NCI-H774 (cell line): Measurements from ENCODE around the gene GALNT1.

ENCODE experiments used
- DNase-seq: peaks from one replicate; lab custom pipeline; 2025; lab: John Stamatoyannopoulos, UW

Gene GALNT1

DNA sequence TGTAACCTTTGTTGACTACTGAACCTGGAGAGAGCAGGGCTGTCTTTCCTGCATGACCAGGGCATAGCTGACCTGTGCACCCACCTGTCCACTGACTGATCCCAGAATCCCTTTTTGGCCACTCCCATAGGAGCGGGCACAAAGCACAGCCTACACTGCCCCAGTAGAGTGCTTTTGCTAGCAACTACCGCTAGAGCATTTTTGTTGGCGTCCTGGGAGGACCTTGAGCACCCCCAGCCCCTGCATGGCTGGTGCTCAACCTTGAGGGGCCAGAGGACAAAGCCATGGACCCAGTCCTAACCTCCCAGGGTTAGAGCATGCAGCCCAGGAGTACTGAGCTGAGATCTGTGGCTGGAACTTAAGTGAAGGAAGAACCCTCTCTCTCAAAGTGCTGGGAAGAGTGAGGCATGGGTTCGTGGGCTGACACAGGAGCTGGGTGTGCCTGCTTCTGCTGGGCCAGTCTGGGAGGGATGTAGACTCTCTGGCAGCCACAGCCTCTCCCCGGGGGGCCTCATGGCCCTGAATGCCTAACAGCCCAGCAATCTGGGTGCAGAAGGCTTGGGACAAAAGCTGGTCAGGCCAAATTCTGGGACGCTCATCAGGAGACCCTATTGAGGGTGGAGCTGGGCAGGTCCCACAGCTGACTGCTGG is 140.0 kb downstream of the GALNT1 start:
- no peak for DNase-seq

DNA sequence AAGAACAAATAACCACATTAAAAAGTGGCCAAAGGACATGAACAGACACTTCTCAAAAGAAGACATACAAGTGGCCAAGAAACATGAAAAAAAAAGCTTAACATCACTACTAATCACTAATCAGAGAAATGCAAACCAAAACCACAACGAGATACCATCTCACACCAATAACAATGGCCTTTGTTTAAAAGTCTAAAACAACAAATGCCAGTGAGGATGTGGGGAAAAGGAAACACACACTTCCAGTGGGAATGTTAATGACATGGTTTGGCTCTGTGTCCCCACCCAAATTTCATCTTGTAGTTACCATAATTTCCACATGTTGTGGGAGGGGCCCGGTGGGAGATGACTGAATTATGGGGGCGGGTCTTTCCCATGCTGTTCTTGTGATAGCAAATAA is 147.1 kb downstream of the GALNT1 start:
- DNase-seq = no peak

DNA sequence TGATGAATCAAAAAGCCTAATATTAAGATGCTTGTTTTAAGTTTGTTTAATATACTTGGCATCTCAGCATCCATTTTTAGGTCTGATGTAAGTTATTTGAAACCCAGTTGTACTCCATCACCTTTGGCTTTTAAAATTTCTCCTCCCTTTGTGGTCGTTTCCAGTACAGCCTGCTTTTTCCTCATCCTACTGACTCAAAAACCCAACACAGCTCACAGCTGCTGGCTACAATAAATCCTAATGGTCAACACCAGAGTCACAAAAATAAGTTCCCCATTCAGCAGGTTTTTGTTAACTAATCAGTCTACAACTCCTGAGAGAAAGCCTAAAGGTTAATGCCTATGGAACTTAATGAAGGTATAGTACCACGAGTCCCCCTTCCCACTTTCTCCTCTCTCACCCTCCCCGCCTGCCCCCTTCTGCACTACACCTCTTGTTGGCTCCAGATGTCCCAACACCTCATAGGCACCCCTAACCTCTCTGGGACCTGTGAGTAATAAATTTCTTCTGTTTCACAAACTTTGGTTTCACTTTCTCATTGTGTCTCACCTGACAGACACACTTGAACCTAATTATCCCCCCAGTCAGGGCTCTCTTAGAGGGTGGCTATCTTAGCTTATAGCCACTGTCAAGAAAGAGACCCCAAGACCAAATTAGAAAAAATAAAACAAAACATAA is 148.6 kb downstream of the GALNT1 start:
- no peak for DNase-seq

DNA sequence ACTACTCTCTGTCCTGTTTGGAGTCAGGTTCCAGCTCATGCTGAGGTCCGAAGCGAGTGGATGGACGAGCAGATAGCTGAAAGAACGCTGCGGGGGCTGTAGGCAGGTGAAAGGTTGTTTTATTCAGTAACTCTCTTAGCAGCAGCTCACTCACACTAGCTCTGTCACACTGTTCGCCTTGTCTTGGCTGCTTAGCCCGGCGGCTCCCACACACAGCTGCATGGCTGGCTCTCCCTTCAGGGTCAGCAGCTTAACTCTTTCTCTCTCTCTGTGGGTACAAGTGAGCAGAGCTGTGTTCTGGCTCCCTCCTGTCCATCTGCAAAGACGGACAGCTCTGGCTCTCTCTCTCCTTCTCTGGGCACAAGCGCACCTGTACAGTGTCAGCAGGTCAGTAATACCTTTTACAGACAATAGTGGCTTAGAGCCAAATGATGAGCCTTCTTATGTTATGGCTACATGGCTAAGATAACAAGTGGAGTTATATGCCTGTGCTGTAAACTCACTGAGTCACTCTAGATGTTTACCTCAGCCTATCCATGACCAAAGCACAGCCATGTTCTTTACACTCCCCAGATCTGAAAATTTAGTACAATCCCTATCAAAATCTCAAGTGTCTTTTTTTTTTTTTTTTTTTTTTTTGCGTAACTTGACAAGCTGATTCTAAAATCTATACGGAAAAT is 149.3 kb downstream of the GALNT1 start:
- DNase-seq = no peak

DNA sequence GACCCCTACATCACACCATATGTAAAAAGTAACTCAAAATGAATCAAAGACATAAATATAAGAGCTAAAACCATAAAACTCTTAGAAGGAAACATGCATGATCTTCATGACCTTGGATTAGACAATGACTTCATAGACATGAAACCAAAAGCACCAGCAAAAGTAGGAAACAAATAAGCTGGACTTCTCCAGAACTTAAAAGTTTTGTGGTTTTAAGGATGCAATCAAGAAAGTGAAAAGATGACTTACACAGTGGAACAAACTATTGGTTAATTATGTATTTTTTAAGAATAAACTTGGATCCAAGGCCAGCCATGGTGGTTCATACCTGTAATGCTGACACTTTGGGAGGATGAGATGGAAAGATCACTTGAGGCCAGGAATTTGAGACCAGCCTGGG is 150.2 kb downstream of the GALNT1 start:
- no peak for DNase-seq

DNA sequence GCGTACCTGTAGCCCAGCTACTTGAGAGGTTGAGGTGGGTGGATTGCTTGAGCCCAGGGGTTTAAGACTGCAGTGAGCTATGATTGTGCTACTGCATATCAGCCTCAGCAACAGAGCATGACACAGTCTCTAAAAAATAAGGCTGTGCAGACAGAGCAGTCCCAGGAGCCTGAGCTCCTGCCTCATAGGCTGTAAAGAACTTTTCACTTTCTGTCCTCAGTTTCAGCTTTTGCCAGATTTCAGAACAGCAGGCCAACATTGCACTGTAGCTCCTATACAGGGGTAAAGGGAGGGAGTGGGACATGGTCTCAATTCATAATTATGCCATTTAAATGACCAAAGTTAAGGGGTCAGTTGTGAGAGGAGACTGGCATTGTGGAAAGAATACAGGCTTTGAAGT is 150.6 kb downstream of the GALNT1 start:
- no peak for DNase-seq

DNA sequence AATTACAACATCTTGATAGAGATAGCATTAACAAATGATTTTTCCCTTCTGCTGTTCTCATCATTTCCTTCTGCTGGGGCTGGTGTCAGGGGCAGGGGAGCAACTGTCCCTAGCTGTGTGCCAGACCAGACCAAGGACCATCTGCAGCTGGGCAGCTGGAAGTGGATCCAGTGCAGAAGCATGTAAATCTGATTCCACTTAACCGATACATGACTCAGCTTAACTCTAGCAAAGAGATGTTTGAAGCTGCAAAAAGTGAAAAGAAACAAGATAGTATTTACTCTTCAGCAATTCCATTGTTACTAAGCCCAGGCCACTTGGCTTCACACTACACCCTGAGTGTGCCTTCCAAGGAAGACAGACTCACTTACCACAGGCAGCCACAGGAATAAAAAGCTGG is 151.1 kb downstream of the GALNT1 start:
- DNase-seq = no peak

DNA sequence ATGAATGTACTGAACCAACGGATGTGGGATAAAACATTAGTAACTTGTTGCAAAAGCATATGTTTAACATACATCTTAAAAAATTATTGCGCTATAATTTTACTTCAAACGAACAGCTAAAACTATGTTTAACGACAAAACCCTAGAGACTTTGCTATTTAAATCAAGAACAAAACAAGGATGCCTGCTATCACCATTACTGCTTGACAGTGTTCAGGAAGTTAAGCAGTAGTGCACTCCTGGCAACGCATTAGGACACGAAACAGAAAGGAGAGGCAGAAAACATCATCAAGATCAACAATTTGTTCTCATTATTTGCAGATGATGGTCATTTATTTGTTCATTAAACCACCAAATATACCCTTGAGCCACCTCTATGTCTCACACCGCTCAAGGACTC is 151.9 kb downstream of the GALNT1 start:
- DNase-seq = no peak

DNA sequence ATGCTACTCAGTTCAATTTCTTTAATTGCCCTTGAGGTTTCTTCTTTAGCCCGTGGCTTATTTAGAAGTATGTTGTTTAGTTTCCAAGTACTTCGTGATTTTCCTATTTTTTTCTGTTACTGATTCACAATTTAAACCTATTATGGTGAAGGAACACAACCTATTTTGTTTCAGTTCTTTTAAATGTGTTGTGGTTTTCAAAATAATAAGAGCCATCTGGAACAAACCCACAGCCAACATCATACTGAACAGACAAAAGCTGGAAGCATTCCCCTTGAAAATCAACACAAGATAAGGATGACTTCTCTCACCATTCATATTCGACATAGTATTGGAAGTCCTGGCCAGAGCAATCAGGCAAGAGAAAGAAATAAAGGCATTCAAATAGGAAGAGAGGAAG is 155.2 kb downstream of the GALNT1 start:
- no peak for DNase-seq

DNA sequence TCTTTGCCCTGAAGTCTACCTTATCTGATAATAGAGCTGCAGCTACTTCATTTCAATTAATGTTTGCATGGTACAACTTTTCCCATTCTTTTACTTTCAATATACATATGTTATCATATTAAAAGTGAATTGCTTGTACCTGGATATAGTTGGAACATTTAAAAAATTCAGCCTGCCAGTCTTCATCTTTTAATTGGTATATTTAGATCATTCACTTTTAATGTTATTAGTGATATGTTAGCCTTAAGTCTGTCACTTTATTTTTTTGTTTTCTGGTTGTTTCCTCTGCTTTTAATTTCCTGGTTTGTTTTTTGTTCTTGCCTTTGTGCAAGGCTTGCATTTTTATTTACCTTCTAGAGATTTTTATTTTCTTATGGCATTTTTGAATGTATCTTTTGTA is 158.2 kb downstream of the GALNT1 start:
- no peak for DNase-seq

DNA sequence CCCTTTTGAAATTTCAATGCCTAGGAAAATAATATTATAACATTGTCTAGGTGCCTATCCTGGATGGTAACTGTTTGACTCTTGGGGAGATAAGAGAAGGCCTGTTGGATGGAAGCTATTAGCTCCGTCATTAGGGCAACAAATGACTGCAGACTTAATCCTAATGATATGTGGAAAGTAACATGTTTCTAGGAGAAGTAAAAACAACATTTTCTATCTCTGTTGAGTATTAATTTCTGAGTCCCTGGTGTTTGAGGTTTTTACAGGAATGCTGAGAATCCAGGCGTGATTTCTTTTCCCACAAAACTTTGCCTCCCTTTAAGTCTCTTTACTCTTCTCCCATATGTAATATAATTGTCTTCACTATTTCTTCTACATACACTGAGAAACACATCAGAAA is 159.1 kb downstream of the GALNT1 start:
- no peak for DNase-seq

DNA sequence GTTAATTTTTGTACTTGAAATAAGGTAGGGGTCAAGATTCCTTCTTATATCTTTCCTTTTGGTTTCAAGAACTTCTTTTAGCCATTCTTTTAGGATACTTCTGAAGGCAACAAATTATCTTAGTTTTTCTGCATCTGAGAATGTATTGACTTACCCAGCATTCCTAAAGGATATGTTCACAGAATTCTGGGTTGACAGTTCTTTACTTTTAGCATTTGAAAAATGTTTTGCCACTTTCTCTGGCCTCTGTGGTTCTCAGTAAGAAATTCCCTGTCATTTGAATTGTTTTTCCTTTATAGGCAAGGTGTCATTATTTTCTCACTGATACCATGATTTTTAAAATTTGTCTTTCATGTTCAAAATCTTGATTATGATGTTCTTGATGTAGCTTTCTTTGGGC is 162.4 kb downstream of the GALNT1 start:
- no peak for DNase-seq

DNA sequence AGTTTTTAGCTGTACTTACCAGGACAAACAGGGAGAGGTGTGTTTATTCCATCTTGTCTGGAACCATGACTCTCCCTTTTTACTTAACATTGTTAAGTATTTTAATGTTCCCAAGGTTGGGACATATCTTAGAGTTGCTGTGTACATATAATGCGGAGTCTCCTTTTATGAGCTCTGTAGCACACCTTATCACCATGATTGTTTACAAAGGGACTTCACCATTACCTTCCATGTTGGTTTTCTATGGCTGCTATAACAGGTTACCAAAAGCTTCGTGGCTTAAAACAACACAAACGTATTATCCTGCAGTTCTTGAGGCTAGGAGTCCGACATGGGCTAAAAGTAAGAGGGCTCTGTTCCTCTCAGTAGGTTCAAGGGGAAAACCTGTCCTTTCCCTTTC is 164.3 kb downstream of the GALNT1 start:
- DNase-seq = no peak

DNA sequence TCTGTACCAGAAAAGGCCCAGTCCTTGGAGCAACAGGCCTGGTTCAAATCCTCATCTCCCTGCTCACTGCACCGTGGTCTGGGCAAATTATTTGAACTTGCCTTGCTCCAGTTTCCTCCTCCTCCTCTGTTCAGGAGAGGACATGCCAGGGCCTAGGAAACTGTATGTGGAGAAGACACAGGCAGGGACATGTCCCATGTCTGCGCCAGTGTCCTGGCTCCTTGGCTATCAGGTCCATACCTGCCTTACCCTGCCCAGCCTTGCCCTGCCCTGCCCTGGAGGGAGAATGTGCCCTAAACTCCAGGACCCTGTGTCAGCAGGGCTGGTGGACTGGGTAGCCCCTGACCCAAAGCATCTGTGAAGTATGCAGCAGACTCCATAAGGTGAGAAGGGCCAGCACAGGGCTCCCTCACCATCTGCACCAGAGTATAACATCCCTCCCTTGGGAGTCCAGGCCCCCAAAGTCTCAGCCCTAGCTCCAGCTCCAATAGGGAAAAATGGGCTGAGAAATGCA is 165.3 kb downstream of the GALNT1 start:
- no peak for DNase-seq

DNA sequence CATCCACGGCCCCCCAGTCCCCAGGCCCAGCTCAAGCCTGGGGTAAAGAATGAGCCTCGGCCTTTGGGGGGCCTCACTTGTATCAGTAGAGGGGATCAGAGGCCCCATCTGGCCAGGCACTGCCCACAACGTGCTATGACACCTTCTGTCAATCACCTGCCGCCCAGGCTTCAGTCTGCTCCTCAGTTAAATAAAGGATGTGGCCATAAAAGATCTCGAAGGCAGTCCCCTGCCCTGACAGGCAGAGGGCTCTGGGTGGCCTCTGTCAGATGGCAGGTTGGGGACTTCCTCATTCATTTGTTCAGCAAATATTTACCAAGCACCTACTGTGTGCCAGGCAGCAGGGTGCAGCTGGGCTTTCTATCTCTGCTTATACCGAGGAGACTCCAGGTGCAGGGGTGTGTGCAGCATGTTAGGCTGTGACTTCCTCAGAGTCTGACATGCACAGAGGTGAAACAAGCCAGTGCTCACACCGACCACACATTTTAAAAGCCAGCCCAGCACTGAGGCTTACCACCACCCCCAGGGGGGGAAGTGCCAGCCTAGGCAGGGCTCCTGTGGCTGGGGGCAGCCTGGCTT is 166.4 kb downstream of the GALNT1 start:
- no peak for DNase-seq

DNA sequence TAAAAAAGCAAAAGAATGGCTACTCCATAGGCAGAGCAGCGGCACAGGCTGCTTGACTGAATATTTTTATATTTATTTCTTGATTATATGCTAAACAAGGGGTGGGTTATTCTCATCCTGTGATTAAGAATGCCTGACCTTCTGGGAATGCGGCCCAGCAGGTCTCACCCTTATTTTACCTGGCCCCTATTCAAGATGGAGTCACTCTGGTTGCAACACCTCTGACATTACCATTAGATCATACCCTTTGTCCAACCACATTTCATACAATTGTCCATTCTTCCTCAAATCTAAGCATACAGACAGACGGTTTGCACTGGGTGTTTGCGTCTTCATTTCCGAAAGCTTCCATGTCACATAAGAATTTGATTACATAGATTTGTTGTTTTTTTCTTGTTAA is 168.2 kb downstream of the GALNT1 start:
- no peak for DNase-seq

DNA sequence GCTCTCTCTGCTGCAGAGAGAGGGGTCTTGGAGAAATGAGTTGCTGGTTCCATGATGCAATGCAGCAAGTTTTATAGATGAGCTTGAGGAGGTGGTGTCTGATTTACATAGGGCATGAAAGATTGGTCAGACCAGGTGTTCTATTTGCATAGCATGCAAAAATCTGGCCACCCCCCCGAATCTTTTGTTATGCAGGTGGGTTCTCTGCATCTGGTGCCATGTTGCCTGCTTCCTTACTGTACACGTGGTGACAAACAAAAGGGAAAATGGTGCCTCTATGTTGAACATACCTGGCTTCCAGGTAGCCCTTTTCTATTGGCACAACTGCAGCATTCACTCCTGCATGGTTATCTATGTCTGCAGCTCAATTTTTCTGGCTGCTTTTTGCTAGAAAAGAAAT is 169.4 kb downstream of the GALNT1 start:
- DNase-seq = peak; percentile 38

DNA sequence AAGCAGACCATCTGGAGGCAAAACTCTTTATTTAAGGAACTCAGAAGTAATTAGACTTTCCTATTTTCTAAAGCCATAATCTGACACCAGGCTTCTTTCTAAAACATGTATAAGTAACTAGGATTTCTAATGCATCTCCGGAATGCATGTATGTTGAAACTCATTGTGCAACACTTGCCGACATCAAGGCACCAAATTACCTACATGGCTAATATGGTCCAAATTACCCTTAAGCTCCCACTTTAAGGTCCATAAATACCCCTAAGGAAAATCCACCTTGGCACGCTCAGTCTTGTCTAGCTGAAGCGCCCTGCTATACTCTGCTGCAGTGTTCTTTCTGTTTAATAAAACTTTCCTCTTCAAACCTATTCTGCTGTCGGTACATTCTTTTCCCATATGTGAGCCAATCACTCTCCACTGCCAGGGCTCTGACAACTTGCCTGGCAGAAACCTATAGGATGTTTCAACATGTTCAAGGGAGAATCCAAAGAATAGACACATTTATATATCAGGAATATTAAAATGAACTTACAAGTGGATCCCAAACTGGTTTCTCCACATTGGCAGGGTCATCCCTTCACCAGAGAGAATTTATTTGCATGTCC is 171.9 kb downstream of the GALNT1 start:
- DNase-seq = no peak

DNA sequence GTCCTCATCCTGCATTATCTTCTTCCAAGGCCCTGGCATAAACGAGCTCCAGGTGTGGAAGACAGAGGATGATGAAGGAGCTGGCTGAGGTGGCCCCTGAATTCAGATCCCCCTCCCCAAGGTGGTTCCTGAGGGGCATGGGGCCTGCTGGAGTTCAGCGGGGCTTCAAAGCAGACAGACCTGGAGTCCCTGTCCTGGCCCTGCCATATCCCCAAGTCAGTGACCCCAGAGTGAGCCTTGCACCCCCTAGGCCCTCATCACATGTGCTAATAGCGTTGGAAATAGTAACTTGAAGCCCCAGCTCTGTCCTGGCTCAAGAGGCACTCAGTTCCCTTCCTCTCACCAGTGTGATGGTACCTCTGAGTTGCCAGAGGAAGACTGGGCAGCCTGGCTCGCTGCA is 172.9 kb downstream of the GALNT1 start:
- no peak for DNase-seq

DNA sequence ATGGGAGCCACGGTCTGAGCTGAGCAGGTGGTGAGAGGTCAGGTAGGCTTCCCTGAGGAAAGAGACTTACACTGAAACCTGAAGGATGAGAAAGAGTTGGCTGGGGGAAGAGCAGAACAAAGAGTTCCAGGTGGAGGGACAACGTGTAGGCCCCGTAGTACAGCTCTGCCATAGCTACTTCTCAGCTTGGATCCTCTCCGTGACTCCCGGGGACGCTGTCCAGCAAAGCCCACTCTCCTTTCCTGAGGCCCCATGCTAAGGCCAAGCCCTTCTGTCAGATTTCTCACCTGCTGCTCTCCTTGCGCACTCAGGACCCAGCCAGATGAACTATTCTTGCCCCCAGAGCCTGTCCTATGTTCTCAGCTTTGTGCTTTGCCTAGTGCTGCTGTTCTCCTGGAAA is 173.8 kb downstream of the GALNT1 start:
- no peak for DNase-seq

DNA sequence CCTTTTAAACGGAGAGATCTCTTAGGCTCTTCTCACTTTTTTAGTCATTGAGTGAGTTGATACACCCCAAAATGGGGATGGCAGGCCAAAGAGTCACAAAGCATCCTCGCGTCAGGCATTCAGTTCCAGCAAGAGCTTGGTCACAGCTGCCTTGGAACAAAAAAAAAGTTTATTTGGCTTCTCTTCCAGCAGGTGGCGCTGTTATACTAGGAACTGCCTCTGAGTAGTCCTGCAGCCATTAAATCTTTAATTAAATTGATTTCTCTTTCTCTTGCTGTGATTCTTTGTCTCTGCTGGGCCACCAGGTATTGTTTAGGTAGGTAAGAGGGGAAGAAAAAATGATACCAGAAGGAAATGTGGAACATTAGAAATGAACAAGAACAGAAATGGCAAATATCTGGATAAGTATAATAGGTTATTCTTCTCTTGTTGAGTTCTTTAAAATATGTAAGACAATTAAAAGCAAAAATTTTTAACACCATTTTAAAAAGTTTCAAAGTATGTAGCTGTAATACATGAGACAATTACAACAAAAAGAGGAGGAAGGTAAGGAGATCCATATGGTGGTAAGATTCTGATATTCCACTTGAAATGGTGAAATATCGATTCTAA is 175.1 kb downstream of the GALNT1 start:
- peak; percentile 48 for DNase-seq
